ENCODE results near the gene MOB3B.

Gene MOB3B

GRCh38 chr9:27361492-27361891, 168.1 kb downstream of the MOB3B start:
- DNase-seq (ENCODE audit: low spot score), result no peak

DNA sequence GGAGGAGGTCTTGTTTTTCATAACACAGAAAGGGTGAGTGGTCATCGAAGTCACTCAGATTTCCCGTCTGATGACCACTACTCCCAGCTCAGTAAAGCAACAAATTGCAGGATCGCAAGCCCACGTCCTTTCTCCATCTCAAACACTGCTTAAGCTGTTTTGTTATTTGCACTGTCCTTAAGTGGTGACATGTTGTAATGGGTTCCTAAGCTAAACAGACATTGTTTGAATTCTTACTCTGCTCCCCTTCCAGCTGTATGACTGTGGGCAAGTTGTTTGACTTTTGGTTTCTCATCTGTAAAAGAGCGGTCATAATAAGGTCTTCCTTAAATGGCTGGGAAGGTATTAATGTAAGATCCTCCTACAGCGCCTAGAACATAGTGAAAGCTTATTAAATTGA, 169.9 kb downstream of the MOB3B start:
- no peak for DNase-seq (ENCODE audit: low spot score)

DNA sequence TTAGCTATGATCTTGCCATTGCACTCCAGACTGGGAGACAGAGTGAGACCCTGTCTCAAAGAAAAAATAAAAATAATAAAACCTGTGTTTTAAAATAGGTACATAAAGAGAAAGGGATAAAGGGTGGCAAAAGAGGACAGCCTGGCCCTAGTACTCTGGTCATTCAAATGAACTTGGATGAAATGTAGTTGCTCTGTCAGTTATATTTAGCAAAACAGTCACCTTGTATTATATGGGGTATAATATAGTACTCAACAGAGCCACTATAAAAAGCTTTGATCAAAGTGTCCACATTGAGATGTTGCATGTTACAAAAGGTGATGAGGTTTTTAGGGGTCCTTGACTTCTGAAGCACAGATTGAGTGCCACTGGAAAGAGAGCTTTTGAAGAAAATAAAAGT, 171.6 kb downstream of the MOB3B start:
- no peak for DNase-seq (ENCODE audit: low spot score)

GRCh38 chr9:27356446-27356845, 173.2 kb downstream of the MOB3B start:
- DNase-seq (ENCODE audit: low spot score), result no peak

DNA sequence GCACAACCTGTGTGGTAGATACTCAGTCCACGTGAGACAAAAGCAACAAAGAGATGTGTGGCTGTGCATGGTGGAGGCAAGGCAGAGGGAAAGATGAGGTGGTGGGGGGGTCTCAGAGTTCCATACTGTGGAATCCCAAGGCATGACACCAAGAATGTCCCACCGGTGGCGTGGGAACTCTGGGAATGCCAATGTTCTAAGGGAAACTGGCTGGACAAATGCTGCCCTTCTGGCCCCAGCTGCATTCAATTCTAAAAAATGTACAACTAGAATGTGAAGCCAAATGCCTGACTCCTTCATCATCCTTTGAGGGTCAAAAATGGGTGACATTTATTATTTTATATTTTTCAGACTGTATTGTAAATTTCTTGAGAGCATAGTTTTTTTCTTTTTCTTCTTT, 174.4 kb downstream of the MOB3B start:
- DNase-seq (ENCODE audit: low spot score), result no peak

- peak; percentile 23 for DNase-seq (ENCODE audit: low spot score)
These were observed 176.0 kb downstream of the MOB3B start for GRCh38 chr9:27353474-27354229.

GRCh38 chr9:27353166-27353473, 176.5 kb downstream of the MOB3B start:
- no peak for DNase-seq (ENCODE audit: low spot score)

DNA sequence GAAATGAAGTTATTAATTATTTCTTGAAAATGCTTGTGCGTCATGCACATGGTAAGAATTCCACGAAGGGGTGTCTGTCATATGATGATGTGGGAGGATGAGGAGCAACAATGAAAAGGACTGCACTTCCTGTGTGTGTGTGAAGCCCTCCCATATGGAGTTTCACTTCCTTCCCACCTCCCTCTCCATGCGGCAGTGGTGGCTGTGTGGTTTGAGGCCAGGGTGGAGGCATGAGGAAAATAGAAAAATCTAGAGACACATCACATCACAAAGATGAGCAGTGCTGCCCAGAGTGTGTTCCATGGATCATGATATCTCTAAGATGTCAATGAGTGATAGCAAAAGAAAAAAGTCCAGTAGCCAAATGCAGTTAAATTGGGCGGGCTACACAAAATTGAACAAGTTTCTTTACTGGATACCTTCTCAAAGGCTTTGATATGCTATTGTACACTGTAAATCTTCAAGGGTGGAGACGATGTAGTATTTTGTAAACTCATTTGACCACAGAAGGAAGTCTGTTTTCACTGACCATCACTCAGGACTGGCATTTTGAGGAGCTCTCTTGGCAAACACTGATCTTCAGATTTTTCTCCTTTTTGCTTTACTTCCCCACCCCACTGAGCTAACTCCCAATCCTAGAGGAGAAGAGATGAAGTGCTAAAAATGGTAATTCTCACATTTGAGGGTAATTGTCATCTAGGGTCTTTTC, 177.0 kb downstream of the MOB3B start:
- no peak for DNase-seq (ENCODE audit: low spot score)

- no peak for DNase-seq (ENCODE audit: low spot score)
These were observed 178.2 kb downstream of the MOB3B start for GRCh38 chr9:27351438-27351837.

- DNase-seq (ENCODE audit: low spot score), result no peak
These were observed 179.1 kb downstream of the MOB3B start for GRCh38 chr9:27350382-27350976.

GRCh38 chr9:27349698-27350080, 179.9 kb downstream of the MOB3B start:
- DNase-seq (ENCODE audit: low spot score), result no peak

DNA sequence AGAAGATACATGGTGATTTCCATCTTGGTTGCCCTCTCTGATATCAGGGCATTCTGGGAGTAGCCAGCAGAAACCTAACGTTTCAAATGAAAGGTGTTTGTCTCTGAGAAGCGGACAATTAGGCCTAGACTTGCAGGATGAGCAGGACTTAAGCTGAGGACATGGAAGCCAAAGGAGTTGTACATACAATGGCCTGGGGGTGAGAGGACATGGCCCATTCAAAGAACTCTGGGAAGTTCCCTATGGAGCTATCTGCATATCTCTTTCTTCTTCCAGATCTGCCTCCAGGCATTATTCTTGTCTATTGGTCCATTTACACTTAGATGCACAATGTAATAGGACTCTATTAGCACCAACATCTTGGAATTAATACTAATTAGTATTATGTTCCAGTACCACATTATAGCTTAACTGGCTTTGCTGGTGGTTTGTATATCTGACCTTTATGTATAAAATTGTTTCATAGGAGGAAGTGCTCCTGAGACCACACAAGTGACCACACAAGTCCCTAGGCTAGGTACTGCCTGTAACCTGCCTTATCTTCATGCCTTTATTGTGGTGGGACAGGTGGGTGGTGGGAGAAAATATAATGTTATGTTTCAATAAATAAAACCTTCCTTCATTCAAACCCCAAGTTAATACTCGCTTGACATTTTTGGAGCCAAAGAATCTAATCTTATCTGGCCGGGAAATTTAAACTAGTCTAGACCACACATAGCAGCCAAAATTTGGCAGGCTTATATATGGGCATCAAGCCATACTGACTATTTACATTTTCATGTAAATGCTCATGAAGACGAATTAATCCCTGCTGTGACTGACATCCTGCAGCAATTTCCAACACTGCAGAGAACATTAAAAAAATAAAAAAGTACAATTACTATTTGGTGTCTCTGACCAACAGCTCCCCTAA, 180.6 kb downstream of the MOB3B start:
- DNase-seq (ENCODE audit: low spot score), result no peak

GRCh38 chr9:27347889-27348288, 181.7 kb downstream of the MOB3B start:
- no peak for DNase-seq (ENCODE audit: low spot score)

DNA sequence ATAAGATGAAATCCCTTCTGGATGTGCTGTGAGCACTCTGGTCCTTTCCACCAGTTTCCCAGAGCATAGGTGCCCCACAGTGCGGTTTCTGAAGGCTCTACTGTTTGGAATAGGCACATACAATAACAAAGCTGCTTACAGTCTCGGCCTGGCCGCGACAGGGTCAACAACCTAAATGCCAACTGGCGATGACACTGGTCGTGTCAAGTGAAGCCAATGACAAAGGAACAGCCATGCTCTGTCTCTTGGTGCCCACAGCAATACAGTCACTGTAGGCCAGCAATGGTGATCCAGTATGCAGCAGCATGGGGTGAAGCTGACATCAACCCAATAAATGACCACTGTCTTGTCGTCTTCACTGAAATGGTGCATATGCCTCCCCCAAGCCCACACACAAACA, 184.8 kb downstream of the MOB3B start:
- DNase-seq (ENCODE audit: low spot score), result no peak

GRCh38 chr9:27341545-27342294, 187.9 kb downstream of the MOB3B start:
- DNase-seq (ENCODE audit: low spot score), result no peak

- DNase-seq (ENCODE audit: low spot score), result no peak
These were observed 188.6 kb downstream of the MOB3B start for GRCh38 chr9:27340961-27341511.

DNA sequence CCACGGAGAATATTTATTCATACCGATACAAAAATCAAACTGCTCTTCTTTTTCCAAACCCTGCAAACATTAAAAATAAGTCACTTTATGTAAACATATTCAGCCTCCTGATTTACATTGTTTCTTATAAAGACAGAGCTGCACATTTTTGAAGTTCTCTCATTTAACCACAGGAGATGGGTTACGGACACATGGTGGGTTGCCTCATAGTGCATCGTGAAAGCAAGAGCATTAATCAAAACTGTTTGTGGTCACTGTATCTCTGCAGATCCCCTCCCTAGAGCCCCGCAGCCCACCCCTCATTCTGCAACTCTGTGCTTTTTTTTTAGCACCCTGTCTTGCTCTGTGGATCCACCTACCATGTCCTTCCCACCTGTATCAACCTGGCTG, 189.3 kb downstream of the MOB3B start:
- no peak for DNase-seq (ENCODE audit: low spot score)

DNA sequence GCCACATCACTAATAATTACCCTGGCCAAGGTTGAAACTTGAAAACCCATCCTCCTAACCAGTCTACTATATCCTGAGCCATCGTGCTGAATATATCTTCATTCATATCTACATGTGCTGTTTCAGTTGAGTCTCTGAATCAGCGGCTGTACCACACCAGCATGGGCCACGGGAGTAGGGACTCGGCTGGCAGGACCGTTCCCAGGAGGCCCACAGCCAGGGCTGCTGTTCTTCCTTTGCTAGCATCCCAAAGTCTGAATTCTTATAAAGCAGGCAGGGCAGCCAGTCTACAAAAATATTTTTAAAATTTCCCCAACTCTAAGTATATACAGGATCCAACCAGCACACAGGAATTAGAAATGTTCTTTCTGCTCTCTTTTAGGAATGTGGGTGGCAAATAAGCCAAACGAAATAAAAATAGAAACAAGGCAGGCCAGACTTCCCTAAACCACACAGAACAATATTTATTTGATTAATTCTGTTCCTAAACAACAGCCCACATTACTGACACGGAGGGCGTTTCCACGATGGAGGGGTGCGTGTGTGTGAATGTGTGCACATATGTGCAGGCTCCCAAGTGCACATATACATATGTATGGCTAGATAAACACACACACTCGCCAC, 189.8 kb downstream of the MOB3B start:
- no peak for DNase-seq (ENCODE audit: low spot score)

DNA sequence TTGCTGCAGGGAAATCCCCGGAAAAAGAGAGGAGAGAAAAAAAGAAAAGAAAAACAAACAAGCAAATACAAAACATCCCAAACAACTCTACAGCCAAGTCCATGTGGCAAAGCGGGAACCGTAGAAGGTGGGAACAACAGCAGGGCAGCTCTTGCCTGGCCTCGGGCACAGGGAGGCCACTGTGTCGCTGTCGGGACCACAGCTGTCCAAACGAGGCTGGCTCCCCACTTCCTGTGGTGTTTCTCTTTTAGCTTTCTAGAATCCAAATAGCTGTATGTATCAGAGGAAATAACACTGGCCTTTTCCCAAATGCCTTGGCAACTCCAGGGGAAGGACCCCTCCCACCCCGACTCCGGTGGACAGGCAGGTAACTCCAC, 191.1 kb downstream of the MOB3B start:
- DNase-seq (ENCODE audit: low spot score), result no peak

DNA sequence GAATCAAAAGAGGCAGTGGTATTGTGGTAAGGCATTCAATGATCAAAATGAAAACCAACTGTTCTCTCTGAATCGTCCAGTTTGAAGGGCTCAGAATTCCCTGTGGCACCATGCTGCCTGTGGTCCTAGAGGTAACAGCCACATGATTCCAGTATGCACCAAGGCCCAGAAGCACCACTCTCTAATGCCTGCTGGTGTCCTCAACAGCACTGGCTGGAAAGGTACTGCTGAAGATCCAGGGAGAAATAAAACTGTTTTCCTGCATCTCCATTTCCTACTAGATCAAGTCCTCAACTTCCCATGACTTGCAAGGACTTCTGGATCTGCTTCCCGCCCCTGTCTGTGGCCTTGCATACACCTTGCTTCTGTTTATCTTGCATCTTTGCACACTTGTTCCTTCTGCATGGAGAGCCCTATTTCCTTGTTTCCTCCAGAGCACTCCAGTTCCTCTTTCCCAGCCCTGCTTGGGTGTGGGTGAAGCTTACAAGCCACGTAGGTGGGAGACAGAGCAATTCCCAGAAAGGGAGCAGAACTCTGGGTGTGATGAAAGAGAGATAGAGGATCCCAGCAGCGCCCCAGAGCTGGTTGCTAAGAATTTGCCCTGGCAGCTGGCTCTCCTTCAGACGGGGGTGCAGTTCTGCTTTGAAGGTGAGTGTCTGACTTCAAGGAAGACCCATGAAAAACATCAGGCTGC, 191.6 kb downstream of the MOB3B start:
- DNase-seq (ENCODE audit: low spot score), result no peak

All from kidney tubule cell (primary cell).